Sciatic nerve (tissue), 2 donors: ENCODE data around the gene SPTLC1. TPM values are rescaled to one million over a fixed set of nuclear protein-coding genes. Genes with fewer than 3 reads are reported as not detected.
"Not testable (repeated sequence)": the region's sequence is repeated elsewhere in the genome, so short reads cannot be mapped to it uniquely, and the experiment has no call there.

Experiments used
- ATAC-seq: fragments of 200-7000 bp; cut with Tn5 transposase; one replicate; pipeline ENCODE4 v1.9.1; 2020; ENCODE audit warnings: mild to moderate bottlenecking, moderate library complexity
- DNase-seq: peaks from one replicate; pipeline ENCODE4 v3.0.0-alpha.2; 2020; ENCODE audit warnings: low spot score
- intact Hi-C: fragments of 100-400 bp; cut with DNase I; formaldehyde crosslinking; loops from one replicate; pipeline ENCODE4 v1.14.2; 2022
- total RNA-seq: library from RNA; stranded (reverse); fragmentation: NEBNext Ultra II Directional; extraction: Animal tissue kit (Norgen Biotek cat#: 25700); gene quantifications from one replicate; pipeline ENCODE4 v1.2.1, GENCODE V29; 2021
- donor health status: DM: no; HTN: no; CAD: no.
- donor health status: DM: no; HTN: no; CAD: no.

The SPTLC1 gene
- total RNA-seq, 1 donor from 2014 or later, result 66.4 TPM

DNA sequence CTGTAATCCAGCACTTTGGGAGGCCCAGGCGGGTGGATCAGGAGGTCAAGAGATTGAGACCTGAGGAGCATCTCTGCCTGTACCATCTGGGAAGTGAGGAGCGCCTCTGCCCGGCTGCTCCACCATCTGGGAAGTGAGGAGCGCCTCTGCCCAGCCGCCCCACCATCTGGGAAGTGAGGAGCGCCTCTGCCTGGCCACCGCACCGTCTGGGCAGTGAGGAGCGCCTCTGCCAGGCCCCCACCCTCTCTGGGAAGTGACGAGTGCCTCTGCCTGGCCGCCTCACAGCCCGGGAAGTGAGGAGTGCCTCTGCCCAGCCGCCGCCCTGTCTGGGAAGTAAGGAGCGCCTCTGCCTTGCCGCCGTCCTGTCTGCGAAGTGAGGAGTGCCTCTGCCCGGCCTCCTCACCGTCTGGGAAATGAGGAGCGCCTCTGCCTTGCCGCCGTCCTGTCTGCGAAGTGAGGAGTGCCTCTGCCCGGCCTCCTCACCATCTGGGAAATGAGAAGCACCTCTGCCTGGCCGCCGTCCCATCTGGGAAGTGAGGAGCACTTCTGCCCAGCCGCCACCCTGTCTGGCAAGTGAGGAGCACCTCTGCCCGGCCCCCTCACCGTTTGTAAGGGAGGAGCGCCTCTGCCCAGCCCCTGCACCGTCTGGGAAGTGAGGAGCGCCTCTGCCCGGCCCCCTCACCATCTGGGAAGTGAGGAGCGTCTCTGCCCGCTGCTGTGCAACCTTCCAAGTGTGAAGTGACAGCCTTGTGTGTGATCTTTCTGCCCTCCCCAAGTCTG is 9.6 kb downstream of the SPTLC1 start:
- intact Hi-C loops, DNase-seq, ATAC-seq: not testable (repeated sequence)

DNA sequence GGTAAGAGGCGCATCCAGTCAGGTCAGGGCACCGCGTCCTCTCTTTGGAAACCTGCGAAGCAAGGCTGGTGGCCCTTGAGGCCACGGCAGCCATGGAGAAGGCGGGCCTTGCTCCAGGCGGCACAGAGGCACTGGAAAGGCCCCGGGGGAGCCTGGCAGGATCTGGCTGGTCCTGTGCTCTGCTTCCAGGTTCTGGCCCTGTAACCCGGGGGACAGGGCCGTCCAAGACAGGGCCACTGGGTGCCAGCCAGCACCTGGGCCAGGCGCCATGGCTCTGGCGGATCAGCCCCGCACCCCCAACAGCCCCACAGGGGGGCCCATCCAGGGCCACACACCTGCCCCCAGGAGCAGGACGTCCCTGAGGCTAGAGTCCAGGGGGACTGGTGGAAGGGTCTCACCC is 11.6 kb downstream of the SPTLC1 start:
- ATAC-seq, intact Hi-C loops, DNase-seq: not testable (repeated sequence)

DNA sequence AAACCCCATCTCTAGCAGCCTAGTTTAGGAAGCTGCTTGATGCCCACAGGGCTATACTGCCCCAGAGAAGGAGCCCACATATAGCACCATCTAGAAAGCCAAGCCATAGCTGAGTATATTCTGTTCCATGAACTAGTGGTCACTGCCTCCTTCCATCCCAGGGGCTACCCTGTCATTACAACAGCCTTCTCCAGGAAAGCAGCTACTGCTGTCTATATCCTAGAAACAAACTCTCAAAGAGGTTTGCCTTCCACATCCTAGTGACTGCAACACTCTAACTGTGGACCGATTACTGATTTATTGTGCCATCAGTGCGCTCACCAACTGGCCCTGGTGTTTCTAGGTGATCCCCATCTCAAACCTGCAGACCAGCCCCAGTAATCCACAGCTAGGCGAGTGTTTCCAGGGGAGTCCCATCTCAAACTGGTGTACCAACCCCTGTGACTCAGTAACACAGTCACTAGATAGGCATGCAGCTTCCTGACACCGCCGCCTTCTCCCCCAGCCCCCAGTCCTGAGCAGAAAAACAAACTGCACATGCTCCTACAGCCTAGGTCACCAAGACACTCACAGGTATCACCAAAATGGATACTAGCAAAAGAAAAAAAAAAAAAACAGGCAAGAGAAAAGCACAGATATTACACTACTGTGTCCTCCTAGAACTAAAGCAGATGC is 14.8 kb downstream of the SPTLC1 start:
- ATAC-seq, result no peak
- no peak for DNase-seq
- intact Hi-C loops, result no loop called here

DNA sequence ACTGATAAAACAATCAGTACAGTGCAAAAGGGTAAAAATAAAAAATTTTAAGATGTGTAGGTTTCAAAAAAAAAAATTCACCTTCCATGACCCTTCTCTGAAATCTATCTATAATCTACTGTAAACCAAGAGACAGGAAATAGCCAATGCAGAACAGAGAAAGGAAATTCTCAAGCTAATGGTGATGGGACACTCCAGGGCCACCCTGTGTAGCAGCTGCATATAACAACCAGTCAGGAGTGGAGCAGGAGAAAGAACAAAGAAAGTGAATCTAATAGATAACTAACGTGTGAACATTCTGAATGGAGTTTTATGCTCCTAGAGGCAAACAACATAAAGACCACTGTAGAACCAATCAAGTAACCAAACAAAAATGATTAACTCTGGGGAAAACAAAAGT is 16.6 kb downstream of the SPTLC1 start:
- ATAC-seq, result no peak
- intact Hi-C loops, result no loop called here
- no peak for DNase-seq

DNA sequence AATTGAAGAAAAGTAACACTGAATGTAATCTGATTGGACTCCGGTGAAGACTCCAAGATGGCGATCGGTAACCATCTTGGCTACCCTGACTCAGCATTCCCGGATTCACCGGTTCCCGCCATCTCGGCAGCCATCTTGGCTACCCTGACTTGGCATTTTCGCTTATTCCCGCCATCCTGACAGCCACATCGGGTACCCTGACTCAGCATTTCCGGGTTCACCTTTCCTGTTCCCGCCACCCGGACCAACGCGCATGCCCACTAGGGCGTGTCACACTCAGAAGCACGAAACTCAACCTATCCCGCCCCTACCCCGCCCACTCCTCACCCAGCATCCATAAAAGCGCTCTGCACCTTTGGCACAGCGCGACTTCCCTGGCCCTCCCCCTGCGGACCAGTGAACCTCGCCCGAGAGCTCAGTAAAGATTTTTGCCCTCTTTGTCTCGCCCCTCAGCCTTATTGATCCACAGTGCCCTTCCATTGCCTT is 17.2 kb downstream of the SPTLC1 start:
- DNase-seq (peak; percentile 80), ATAC-seq (peak; percentile 42)
- intact Hi-C loops, result no loop called here

DNA sequence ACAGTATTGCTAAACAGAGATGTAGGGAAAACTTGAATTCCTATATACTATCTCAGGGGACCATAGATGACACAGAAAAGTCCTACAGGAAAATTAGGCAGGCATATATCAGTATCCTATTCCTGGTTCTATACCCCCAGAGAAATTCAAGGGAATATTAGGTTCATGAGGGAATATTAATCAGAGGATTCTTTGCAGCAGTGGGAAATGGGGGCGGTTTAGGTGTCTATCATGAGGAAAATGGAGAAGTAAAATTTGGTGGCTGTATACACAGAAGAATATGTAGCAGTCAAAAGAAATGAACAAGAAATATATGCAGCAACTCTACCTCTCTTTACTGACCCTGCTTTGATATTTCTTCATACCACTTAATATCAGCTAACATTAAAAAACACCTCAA is 20.0 kb downstream of the SPTLC1 start:
- ATAC-seq (no peak), DNase-seq (no peak)
- intact Hi-C loops, result no loop called here

DNA sequence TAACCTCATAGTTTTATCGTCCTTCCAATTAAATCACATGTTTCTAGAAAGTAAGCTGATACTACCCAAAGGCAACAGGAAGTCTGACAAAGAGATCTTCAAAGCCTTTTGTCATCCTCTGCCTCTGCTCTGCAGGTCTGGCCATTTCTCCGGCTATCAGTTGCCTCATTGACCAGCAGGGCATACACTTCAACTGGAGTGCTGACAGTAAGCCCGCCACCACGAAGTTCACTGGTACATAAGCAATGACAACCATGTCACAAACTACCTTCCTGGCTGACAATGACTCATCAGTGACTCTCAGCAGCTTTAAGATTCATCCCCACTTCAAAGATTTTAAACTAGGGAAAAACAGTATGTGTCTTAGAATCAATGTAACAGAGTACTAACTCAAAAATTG is 20.6 kb downstream of the SPTLC1 start:
- ATAC-seq (no peak), DNase-seq (no peak)
- intact Hi-C loops, result no loop called here

DNA sequence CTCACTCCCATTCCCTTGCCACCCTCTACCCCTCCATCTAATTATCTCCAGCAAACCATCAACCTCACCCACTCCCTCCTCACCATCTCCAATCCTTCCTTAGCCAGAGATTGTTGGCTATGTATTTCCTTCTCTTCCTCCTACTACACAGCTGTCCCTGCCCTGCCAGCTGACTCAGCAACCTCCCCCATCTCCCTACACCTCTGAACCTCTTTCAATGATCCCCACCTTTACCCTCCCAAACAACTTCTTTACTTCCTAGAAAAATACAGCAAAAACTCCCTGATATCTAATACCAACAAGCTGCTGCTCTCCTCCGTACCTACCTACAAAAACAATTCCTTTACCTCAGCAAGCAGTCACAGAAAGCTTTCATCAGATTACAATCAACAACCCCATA is 37.3 kb downstream of the SPTLC1 start:
- ATAC-seq (no peak), DNase-seq (no peak)
- intact Hi-C loops, result no loop called here

DNA sequence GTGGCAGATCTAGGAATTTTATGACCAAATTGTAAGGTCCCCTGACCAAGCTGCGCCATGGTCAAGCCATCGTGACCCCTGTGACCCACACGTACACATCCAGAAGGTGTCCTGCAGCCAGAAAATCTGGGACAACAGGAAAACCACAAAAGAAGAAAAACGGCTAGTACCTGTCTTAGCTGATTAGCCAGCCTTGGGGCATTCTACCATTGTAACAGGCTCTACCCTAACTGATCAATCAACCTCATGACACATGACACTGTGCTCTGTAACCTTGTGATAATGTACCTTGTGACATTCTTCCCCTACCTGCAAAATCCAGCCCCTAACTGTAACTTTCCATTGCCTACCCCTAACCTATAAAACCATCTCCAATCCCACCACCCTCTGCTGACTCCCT is 43.6 kb downstream of the SPTLC1 start:
- intact Hi-C loops, result no loop called here
- DNase-seq (no peak), ATAC-seq (no peak)

DNA sequence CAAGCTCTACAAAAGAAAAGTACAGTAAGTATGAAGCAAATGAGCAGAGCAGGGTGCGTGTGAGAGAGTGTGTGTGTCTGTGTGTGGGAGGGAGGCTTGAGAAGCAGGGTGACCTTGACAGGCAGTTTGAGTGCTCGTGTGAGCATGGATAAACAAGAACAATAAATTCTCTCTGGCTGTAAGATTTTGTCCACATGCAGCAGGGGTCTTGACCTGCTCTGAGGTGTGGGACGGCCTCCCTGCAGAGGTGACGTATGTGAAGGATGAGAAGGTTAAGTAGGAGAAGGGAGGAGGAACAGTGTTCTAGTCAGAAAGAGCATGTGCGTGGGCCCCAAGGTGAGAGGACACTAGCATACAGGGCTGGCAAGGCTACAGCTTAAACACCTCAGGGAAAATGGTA is 49.0 kb downstream of the SPTLC1 start:
- intact Hi-C loops, result no loop called here
- DNase-seq (no peak), ATAC-seq (no peak)

DNA sequence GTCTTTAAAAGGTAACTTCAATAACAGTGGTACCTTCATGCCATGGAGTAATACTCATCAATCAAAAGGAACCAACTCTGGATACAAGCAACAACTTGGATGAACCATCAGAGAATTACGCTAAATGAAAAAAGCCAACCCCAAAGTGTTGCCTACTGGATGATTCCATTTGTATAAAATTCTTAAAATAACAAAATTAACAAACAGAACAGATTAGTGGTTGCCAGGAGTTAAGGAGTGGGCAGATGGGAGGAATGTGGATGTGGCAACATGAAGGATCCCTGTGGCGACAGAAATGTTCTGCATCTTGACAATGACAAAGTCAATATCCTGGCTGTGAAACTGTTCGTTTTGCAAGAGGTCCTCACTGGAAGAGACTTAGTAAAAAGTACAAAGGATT is 50.5 kb downstream of the SPTLC1 start:
- no peak for ATAC-seq
- intact Hi-C loops, result no loop called here
- DNase-seq, result no peak

DNA sequence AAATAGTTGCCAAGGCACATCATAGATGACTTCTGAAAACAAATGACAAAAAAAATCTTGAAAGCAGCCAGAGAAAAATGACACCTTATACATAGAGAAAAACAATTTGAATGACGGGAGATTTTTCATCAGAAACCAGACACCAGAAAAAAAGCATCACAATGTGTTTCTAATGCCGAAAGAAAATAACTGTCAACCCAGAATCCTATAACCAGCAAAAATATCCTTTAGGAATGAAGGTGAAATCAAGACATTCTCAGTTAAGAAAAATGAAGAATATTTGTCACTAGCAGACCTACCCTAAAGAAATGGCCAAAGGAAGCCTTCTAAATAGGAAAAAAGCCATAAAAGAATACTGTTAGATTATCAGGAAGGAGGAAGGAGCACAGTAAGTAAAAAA is 54.0 kb downstream of the SPTLC1 start:
- ATAC-seq (no peak), DNase-seq (no peak)
- intact Hi-C loops, result no loop called here

DNA sequence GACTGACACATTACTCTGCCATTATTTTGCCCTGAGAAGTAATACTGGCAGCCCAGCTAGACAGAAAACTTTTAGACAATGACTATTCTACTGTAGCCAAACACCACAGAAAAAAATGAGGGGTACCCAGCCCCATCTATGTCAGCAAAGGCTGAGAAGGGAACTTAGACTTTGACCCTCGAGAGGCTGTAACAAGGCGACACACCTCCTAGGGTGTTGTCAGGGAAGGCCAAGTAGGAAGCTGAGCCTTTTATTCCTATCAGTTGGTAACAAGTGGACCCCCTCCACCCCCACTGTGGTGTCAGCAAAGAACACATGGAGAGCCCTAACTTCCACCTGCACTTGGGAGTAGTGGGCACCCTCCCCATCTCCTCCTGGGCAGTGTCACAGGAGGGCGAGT is 55.6 kb downstream of the SPTLC1 start:
- ATAC-seq (no peak), DNase-seq (no peak)
- intact Hi-C loops, result no loop called here

DNA sequence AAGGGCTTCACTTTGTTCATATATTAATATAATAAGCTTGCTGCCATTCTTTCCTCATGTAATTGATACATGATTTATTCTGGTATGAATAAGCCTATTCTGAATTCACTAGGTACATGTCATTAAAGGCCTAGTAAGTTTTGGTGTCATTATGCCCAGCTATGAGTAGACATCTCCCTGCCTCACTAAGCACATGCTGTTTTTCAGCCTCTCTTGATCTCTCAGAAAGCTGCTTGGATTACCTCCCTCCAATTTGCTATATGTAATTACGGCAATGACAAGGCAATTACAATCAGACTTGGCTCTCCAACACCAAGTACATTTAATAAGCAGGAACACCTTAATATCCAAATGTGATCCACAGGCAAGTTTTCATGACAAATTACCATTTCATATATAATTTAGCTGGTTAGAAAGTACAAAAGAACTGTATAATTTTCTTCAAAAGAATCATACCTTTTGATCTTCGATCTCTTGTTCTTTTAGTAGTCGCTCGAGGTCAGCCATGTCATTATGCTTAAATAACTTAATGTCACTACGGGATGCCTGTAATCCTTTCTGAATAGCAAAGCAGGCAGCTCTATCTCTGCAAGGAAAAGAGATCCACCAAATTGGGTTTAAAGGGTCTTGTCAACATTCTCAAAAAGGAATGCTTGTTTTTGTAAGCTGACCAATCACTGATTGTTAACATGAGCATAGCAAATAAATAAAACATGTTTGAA is 56.3 kb downstream of the SPTLC1 start:
- intact Hi-C loops, result no loop called here
- no peak for ATAC-seq

DNA sequence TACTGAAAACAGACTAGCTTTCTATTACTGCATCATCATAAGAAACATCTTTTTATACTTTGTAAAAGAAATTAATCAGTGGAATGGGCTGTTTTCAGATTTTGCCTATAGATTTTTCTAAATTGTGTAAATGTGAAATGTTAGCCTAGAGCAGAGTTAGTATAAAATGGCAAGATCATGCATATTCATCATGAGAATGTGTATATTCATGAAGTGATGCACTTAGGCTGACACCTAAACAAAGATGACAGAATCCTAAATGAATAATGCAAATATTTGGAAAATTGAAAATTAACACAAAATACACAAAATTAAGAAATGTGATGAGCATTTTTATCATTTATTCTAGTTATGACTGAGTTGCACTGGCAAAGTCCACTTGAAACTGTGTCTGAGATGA is 57.2 kb downstream of the SPTLC1 start:
- ATAC-seq (no peak), DNase-seq (no peak)
- intact Hi-C loops, result no loop called here

More for the DNA sequence above, 56.3 kb downstream of the SPTLC1 start:
- no peak for DNase-seq

DNA sequence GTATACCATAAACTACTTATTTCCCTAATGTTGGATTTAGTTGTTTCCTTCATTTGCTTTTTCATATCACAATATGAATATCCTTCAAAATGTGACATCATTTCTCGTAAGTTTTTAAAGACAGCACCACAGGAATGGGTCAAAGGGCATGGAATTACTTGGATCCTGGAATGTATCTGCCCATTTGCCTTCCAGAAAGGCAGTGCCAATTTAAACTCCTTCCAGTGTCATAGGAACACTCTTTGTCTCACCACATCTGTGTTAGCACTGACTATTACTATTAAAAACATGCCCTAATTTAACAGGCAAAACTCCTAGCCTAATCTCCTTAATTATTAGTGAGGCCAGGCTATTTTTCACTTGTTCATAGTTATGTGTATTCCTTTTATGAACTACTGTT is 58.0 kb downstream of the SPTLC1 start:
- DNase-seq (no peak), ATAC-seq (no peak)
- intact Hi-C loops, result no loop called here

DNA sequence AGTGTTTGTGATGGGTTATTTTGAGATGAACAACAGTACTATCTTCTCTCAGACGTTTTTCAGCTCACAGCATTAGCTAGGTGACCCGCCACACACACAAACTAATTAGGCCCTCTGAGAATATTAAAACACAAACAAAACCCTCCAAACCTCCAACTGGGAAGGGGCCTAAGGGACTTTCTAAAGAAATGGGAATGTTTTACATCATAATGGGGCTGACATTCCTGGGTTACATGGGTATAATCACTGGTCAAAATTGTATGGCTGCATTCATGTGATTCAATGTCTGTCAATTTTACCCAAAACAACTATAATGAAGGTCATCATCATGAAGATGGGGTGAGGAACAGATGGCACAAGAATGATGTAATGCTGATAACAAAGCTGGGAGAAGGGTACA is 59.6 kb downstream of the SPTLC1 start:
- intact Hi-C loops, result no loop called here
- no peak for DNase-seq
- ATAC-seq, result no peak

DNA sequence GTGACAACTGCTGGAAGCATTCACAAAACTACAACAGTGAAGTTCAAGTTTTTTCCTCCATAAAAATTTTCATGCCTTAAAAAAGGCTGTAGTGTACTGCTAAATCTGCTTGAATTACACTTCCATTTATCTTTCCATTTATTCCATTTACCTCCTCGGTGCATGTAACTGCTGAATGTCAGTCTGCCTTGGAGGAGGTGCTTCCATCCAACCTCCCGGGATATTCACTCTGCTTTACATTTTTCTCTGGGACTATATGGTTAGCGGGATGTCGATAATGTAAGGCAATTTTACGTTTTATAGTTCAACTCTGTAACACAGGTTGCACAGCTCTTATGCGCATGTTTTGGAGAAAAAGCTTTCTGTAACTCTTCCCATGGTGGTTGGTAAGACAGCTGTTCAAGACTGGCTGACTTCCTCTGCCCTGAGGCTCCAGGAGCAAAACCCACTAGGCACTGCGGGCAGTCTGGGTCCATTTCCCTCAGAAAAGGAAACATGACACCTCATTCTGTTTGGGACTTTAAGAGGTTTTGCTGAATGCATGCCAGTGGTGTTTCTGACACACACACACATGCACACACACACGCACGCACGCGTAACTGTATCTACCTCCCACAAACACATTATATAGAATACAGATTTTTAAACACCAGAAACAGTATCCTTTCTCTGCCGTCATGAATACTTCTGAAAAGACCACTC is 66.1 kb downstream of the SPTLC1 start:
- intact Hi-C loops, result no loop called here
- ATAC-seq (no peak), DNase-seq (no peak)

DNA sequence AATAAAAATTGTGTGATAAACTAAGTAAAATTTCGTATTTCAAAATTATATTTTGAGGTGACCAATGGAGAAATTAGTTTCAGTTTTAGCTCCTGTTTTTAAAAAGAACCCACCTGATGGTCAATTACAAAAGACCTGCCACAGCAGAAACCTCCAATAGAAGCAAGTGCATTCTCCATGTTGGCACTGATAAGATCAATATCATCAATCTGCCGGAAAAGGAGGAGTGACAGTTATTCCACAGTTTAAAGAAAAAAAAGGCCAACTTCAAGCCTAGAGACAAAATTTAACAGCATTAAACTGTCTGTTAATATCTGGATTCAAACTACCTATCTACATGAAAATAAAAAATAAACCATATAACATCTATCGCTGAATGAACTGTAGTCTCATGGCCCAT is 67.7 kb downstream of the SPTLC1 start:
- ATAC-seq, result no peak
- intact Hi-C loops, result no loop called here

More for the DNA sequence above, 67.7 kb downstream of the SPTLC1 start:
- no peak for DNase-seq
